HG03108 (cell line): ENCODE measurements around the gene ADGRB3.
"Not testable (repeated sequence)": the region's sequence is repeated elsewhere in the genome, so short reads cannot be mapped to it uniquely, and the experiment has no call there.

Experiments used
- ATAC-seq: cut with Tn5 transposase; IDR thresholded peaks from one replicate; pipeline ENCODE4 v1.9.1; 2021; ENCODE audit warnings: moderate library complexity; ENCODE audit not compliant: unreplicated experiment

ADGRB3 gene

GRCh38 chr6:68737061-68737460, 102.0 kb downstream of the ADGRB3 start:
- no peak for ATAC-seq

GRCh38 chr6:68738039-68738438, 103.0 kb downstream of the ADGRB3 start:
- no peak for ATAC-seq

DNA sequence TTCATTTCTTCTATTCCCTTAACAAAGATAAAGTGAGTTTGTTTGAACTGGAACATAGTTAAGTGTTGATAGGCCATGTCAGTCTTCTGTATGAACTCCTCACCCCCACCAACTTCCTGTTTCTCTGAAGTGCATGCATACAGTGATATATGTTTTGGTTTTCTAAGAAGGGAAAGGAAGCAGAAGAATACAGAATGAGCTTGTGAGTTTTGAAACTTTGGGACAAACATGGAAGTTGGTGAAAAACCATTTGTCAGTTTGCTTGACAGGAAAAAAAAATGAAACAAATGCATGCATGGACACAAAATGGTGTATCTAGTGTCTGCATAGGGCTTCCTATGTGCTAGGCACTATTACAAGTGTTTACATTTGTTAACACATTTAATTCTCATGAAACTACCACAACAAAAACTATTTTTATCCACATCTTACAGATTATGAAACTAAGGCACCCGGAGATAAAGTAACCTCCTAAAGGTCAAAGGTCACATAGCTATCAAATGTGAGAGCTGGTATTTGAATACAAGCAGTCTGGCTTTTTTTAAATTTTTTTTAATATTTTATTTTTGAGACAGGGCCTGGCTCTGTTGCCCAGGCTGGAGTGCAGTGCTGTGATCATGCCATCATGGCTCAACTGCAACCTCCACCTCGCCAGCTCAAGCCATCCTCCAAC, 105.9 kb downstream of the ADGRB3 start:
- ATAC-seq: no peak

DNA sequence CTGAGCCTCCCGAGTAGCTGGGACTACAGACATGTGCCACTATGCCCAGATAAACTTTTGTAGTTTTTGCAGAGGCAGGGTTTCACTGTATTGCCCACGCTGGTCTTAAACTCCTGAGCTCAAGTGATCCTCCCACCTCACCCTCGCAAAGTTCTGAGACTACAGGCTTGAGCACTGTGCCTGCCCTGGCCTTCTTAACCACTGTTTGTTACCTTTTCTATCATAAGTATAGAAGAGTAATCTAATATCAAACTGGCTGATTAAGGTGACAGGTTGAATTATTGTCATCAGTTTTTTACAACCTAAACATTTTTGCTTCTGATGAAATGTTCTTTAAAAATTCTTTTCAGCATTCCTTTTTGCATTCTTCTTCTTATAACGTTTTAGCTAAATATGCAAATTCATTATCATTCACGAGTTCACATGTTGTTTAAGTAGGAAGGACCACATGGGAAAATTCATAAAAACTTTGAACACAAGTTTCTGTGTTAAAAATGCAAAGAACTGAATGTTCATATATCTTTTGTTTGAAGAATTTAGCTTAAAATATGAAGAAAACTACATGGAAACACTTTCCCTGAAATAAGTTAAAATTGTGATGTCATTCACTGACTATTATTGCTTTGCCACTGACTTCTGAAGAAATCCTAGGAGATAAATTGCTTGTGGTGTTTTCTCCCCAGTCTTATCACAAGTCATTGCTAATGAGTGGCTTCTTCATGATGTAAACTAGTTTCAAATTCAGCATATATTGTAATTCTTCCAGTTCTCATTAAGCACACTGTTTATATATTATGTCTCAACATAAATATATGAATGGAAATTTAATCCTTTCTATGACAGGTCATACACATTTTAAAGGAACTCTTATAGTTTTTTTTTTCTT, 106.7 kb downstream of the ADGRB3 start:
- no peak for ATAC-seq

GRCh38 chr6:68743099-68743498, 108.0 kb downstream of the ADGRB3 start:
- ATAC-seq: no peak

DNA sequence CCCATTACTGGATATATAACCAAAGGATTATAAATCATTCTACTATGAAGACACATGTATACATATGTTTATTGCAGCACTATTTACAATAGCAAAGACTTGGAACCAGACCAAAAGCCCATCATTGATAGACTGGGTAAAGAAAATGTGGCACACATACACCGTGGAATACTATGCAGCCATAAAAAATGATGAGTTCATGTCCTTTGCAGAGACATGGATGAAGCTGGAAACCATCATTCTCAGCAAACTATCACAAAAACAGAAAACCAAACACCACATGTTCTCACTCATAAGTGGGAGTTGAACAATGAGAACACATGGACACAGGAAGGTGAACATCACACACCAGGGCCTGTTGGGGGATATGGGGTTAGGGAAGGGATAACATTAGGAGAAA, 109.3 kb downstream of the ADGRB3 start:
- not testable (repeated sequence) for ATAC-seq

GRCh38 chr6:68746376-68746775, 111.3 kb downstream of the ADGRB3 start:
- no peak for ATAC-seq

- ATAC-seq: no peak
These were observed 112.2 kb downstream of the ADGRB3 start for GRCh38 chr6:68747110-68747790.

DNA sequence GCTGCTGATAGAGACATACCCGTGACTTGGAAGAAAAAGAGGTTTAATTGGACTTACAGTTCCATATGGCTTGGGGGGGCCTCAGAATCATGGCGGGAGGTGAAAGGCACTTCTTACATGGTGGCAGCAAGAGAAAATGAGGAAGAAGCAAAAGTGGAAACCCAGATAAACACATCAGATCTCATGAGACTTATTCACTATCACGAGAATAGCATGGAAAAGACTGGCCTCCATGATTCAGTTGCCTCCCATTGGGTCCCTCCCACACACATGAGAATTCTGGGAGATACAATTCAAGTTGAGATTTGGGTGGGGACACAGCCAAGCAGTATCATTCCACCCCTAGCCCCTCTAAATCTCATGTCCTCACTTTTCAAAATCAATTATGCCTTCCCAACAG, 112.8 kb downstream of the ADGRB3 start:
- ATAC-seq: not testable (repeated sequence)

GRCh38 chr6:68754681-68755213, 119.7 kb downstream of the ADGRB3 start:
- ATAC-seq: no peak

DNA sequence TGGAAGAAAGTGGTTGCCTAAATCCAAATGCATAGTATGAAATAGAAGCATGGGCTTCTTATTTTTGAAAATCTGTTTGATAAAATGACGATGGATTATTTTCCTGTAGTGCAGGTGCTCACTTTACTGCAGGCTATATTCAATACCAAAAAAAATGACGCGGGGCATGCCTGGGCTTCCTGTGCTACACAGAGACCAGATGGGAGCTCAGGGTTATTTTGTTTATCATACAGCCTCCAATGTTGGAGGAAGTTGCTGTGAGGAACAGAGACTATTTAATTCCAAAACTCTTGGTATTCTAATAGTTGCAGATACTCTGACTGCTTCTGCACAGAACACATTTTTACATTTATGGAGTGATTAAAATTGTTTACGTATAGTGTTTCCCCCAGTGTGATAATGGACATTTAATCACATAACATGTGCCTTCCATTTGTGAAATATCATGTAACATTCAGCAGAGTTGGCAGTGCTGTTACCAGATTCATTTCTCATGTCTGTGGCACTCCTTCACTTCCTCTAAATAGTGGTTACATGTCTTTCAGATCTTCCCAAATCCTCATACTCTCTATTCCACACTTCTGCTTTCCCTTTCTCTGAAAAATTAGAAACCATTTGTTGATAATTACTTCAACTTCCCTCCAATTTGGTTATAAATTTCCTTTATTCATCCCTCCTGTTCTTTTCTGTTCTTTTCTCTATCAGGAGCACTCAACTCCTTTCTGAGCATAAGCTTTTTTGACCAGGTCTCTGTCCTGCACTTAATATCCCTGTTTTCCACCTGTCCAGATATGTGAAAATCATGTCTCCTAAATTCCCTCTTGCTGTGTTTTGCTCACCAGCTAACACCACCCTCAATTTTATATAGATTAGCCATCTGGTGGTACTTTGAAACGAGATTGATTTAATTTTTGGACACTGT, 121.6 kb downstream of the ADGRB3 start:
- no peak for ATAC-seq

DNA sequence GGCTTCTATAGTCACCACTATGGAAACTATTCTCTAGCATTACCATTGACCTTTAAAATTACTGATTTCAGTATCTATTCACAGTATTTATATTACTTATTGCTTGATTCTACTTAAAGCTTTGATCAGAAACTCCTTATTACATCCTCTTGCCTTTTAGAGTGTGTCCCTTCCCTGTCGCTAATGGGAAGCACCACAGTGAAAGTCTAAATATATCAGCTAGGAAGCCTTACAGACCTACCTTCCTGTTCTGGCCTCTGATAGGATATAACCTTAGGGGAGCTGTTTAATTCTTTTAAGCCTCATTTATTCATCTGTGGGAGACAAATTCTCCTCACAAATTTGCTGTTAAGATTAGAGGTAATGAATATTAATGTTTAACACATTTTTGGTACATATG, 122.7 kb downstream of the ADGRB3 start:
- ATAC-seq: no peak

DNA sequence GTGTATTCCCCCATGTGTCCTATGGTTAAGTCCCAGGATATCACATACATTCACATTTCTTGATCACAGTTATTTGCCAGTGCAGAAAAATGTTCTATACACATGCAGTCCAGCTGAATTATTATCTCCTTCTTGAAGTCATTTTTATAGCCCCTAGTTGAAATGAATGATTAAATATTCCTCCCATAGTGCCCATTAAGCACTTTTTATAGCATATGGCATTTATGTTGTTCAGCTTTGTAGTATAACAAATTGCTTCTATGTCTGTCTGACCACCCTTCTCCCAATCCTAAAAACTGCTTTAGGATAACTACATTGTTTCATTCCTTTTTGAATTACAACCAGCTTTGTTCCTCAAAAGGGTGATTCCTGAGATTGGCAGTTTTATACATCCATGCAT, 123.5 kb downstream of the ADGRB3 start:
- no peak for ATAC-seq

DNA sequence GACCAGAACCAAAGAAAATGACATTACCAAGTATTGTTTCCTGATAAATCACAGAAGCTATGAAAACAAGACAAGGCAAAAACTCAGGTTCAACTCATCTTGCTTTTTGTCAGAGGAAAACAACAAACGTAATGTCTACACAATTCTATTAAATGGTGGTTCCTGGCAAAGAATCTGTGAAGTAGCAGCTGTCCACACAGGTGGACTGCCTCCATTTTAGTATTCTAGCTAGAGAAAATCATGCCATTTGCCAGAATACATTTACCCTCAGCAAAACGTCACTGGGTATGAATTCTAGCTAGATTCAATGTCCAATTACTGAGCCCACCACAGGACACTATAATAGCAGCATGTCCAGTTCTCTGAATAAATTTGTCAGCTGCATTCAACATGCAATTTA, 125.4 kb downstream of the ADGRB3 start:
- no peak for ATAC-seq

DNA sequence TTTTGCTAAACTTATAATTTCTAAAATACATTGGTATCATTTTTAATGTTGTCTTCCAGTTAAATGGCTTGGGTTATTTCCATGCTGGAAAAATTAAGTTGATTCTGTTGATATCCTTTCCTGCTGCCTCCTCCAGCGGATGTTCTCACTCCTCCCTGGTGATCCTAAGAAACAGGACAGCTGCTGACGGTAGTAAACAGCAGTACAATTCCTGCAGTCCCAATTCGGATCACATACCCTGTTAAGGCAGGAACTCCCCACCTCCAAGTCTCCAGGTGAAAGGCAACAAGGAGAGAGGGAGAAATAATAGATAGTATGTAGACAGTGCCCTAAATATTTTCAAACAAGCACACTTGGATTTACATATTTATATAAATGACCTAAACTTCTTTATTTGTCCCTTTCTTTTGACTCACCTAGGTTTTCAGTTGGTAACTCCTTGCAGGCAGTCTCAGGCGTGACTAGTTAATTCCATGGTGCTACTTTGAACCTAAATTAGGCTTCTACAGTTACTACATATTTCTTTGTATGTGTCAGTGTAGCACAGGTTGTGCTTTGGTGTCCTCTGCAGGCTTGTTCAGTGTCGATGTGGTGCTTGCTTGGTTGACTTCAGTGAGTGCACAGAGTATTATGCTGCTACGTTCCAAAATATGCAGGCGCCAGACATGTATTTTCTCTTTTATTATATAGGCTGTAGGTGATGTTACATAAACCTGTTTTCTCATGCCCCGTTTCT, 126.0 kb downstream of the ADGRB3 start:
- no peak for ATAC-seq

DNA sequence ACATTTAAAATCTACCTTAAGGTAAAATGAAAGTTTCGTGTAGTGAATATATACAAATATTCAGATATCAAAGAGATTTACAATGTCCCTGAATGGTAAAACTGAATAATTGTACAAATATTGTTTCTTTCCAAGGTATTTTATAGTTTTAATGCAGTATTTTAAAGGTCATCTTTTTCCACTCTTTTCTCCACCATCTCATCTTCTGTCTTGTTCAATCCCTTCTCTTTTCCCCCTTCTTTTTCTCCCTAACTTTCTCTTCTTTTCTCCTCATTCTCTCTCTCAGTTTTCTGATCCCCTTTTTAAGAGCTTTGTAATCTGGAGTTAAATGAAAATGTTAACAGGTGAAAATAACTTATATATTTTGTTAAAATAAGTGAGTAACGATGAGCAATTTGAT, 126.9 kb downstream of the ADGRB3 start:
- no peak for ATAC-seq

- no peak for ATAC-seq
These were observed 136.3 kb downstream of the ADGRB3 start for GRCh38 chr6:68771426-68771825.

- ATAC-seq: no peak
These were observed 139.8 kb downstream of the ADGRB3 start for GRCh38 chr6:68774843-68775242.

GRCh38 chr6:68776354-68776753, 141.3 kb downstream of the ADGRB3 start:
- ATAC-seq: no peak

- ATAC-seq: no peak
These were observed 142.9 kb downstream of the ADGRB3 start for GRCh38 chr6:68777956-68778355.
